Fibroblast of lung (primary cell): ENCODE data around the gene VAMP7. TPM values are rescaled to one million over a fixed set of nuclear protein-coding genes. Genes with fewer than 3 reads are reported as not detected.
"Not testable (repeated sequence)": the region's sequence is repeated elsewhere in the genome, so short reads cannot be mapped to it uniquely, and the experiment has no call there.

Source experiments
- DNase-seq, 2 donors: peaks; one replicate each; pipeline versions ENCODE4 v3.0.0 to v3.0.0-alpha.2; 2010; ENCODE audit warnings: low read depth in 2 of 2
- H2AFZ ChIP-seq: 2 replicates; pipeline ENCODE4 v1.5.1; 2012; ENCODE audit warnings: low read length, control low read depth, inconsistent platforms
- H3K27ac ChIP-seq: 2 replicates; pipeline ENCODE4 v1.5.1; 2011; ENCODE audit warnings: low read length, control low read depth; ENCODE audit not compliant: insufficient read depth
- H3K27me3 ChIP-seq: 2 replicates; pipeline ENCODE4 v1.5.1; 2011; ENCODE audit warnings: mild to moderate bottlenecking, low read length; ENCODE audit not compliant: control insufficient read depth, insufficient read depth
- H3K36me3 ChIP-seq: 2 replicates; pipeline ENCODE4 v1.5.1; 2011; ENCODE audit warnings: low read length; ENCODE audit not compliant: control insufficient read depth, insufficient read depth
- H3K4me1 ChIP-seq: 2 replicates; pipeline ENCODE4 v1.5.1; 2011; ENCODE audit warnings: low read length; ENCODE audit not compliant: control insufficient read depth, insufficient read depth; ENCODE audit errors: extremely low read depth
- H3K4me2 ChIP-seq: 2 replicates; pipeline ENCODE4 v1.5.1; 2011; ENCODE audit warnings: low read length, control low read depth; ENCODE audit not compliant: insufficient read depth; ENCODE audit errors: extremely low read depth
- H3K4me3 ChIP-seq, 4 experiments: fragments of 200-600 bp in 1 of 4; sonication (generic) in 1 of 4; replicated peaks in 1 of 4; 2 replicates each; pipeline ENCODE4 v1.5.1; 2011 to 2016; ENCODE audit warnings: low read length in 4 of 4, low read depth in 3 of 4, mild to moderate bottlenecking in 3 of 4, control low read depth in 2 of 4, inconsistent platforms in 1 of 4, mixed read lengths in 1 of 4; ENCODE audit not compliant: insufficient read depth in 1 of 4; ENCODE audit errors: control extremely low read depth in 1 of 4
- H3K79me2 ChIP-seq: 2 replicates; pipeline ENCODE4 v1.5.1; 2012; ENCODE audit warnings: mild to moderate bottlenecking, low read length, inconsistent platforms; ENCODE audit not compliant: control insufficient read depth, insufficient read depth
- H3K9ac ChIP-seq: 2 replicates; pipeline ENCODE4 v1.5.1; 2011; ENCODE audit warnings: mild to moderate bottlenecking, low read length, control low read depth; ENCODE audit not compliant: insufficient read depth
- H3K9me3 ChIP-seq: 2 replicates; pipeline ENCODE4 v1.5.1; 2012; ENCODE audit warnings: low read depth, low read length; ENCODE audit not compliant: control insufficient read depth, insufficient read depth
- H4K20me1 ChIP-seq: 2 replicates; pipeline ENCODE4 v1.5.1; 2011; ENCODE audit warnings: low read length; ENCODE audit not compliant: control insufficient read depth, insufficient read depth; ENCODE audit errors: extremely low read depth
- CTCF ChIP-seq, 2 donors: IDR thresholded peaks in 1 of 2; conservative IDR thresholded peaks in 1 of 2; 1 replicate in 1 of 2; 2 replicates in 1 of 2; pipeline ENCODE4 v1.5.1; 2011 to 2012; ENCODE audit warnings: low read length in 2 of 2, control low read depth in 1 of 2, inconsistent platforms in 1 of 2, low read depth in 1 of 2, mild to moderate bottlenecking in 1 of 2
- EZH2 ChIP-seq: IDR thresholded peaks from 2 replicates; pipeline ENCODE4 v1.5.1; 2012; ENCODE audit warnings: low read length, control low read depth, mild to moderate bottlenecking; ENCODE audit errors: missing control alignments
- polyA minus RNA-seq: library from RNA; depleted of rRNA, polyadenylated mRNA; stranded (reverse); fragments of >200 nt; gene quantifications from 2 replicates; pipeline ENCODE4 v1.2.3, GENCODE V29; 2011; ENCODE audit warnings: low replicate concordance
- polyA plus RNA-seq, 2 donors: library from polyadenylated mRNA; depleted of rRNA in 1 of 2; stranded (reverse) in 1 of 2; unstranded in 1 of 2; fragments of >200 nt; gene quantifications; 2 replicates each; pipeline ENCODE4 v1.2.1, GENCODE V29; 2011 to 2012; ENCODE audit warnings: missing spikeins in 1 of 2
- total RNA-seq: library from RNA; depleted of rRNA; stranded (reverse); fragments of >200 nt; gene quantifications from 2 replicates; pipeline ENCODE4 v1.2.1, GENCODE V29; 2014

VAMP7 gene
- 31.8 and 40.1 TPM in 2 replicates for total RNA-seq
- polyA plus RNA-seq = 52.3 and 68.4 TPM in 2 replicates
- polyA plus RNA-seq (2012) = 38.2 and 42.7 TPM in 2 replicates
- 5.1 and 7.3 TPM in 2 replicates for polyA minus RNA-seq

GRCh38 chrX:155881158-155881993 is at the start of gene VAMP7:
VAMP7 (plus strand) TSS chrX:155881345; CDS start chrX:155889467, 8,122 bp downstream.
- Histone ChIP-seq H3K27me3 (no peaks in the 10 kb centered on the region), H2AFZ (peak within 1 kb of the TSS; percentile 93), H3K4me2 (peak within 1 kb of the TSS; percentile 84), H3K9ac (peak within 1 kb of the TSS; percentile 87), H4K20me1 (no peaks in the 10 kb centered on the region), H3K9me3 (no peaks in the 10 kb centered on the region), H3K4me1 (no peaks in the 10 kb centered on the region), H3K4me3 (peak within 1 kb of the TSS; percentile 74 to 92 (median 82)), H3K27ac (peak within 1 kb of the TSS; percentile 86), H3K79me2 (peaks cover 20% of the 10 kb centered on the region), H3K36me3 (no peaks in the 10 kb centered on the region)
- DNase-seq = peak; percentile 83 to 87
- no peak for TF ChIP-seq CTCF (conservative IDR thresholded peaks at IDR 0.05 in 1 of 2, IDR thresholded peaks at IDR 0.05 in 1 of 2; ENCODE audit: low read depth in 1 of 2, low read length in 2 of 2)

- no peaks in the 10 kb centered on the region for H3K27me3 ChIP-seq
- no peak overlapping the region for H3K4me3 ChIP-seq
- H4K20me1 ChIP-seq = no peaks in the 10 kb centered on the region
- no peak overlapping the region for H2AFZ ChIP-seq
- H3K79me2 ChIP-seq = no peaks in the 10 kb centered on the region
- no peak for DNase-seq
- no peak overlapping the region for H3K27ac ChIP-seq
- no peak overlapping the region for H3K4me2 ChIP-seq
- TF ChIP-seq EZH2 (no peak), CTCF (conservative IDR thresholded peaks at IDR 0.05 in 1 of 2, IDR thresholded peaks at IDR 0.05 in 1 of 2; ENCODE audit: low read depth in 1 of 2, low read length in 2 of 2) (no peak)
- H3K9me3 ChIP-seq = no peaks in the 10 kb centered on the region
- no peaks in the 10 kb centered on the region for H3K4me1 ChIP-seq
- H3K36me3 ChIP-seq = no peaks in the 10 kb centered on the region
- no peak overlapping the region for H3K9ac ChIP-seq
These were observed 39.9 kb upstream of the VAMP7 start for GRCh38 chrX:155841232-155841631.

GRCh38 chrX:155851786-155852185 is 29.4 kb upstream of the VAMP7 start:
- H3K4me3 ChIP-seq, H3K4me1 ChIP-seq, H2AFZ ChIP-seq, DNase-seq, H3K27ac ChIP-seq, H3K27me3 ChIP-seq, H3K9ac ChIP-seq, H3K36me3 ChIP-seq, H3K9me3 ChIP-seq, H4K20me1 ChIP-seq, H3K79me2 ChIP-seq, H3K4me2 ChIP-seq: not testable (repeated sequence)
